A673 (cell line): ENCODE measurements around the gene INPP5B.

Experiments used
- CTCF ChIP-seq: fragments of 300-800, 200-600 bp; sonication (generic); conservative IDR thresholded peaks from 2 replicates; pipeline ENCODE4 v1.5.1; 2017; ENCODE audit warnings: low read depth, mild to moderate bottlenecking, antibody characterized with exemption, low read length, moderate library complexity, mixed read lengths
- EZH2 ChIP-seq: fragments of 200-600 bp; sonication (generic); IDR thresholded peaks from 2 replicates; pipeline ENCODE4 v1.6.1; 2017; ENCODE audit warnings: borderline replicate concordance, low read depth, mild to moderate bottlenecking, mixed read lengths, antibody characterized with exemption, low read length; ENCODE audit not compliant: poor library complexity, severe bottlenecking

GRCh38 chr1:37841652-37842051 lies 105.2 kb downstream of the INPP5B start:
- TF ChIP-seq CTCF: no peak
- no peak for TF ChIP-seq EZH2
